Stimulated activated naive B cell treated with anti-CD40 and anti-IgM and Interleukin-4, amounts not matched to agents 10 μg/mL and 1 μg/mL and 100 μg/mL, for 72 hours (primary cell): ENCODE measurements around the gene LRIG1.
"Not testable (repeated sequence)": the region's sequence is repeated elsewhere in the genome, so short reads cannot be mapped to it uniquely, and the experiment has no call there.

Experiments
- ATAC-seq, 2 donors: fragments of 150-1000 bp; cut with Tn5 transposase; replicated peaks; 2 replicates each; pipeline ENCODE4 v1.10.0; 2021; ENCODE audit warnings: moderate library complexity in 1 of 2
- DNase-seq: peaks from one replicate; pipeline ENCODE4 v3.0.0; 2021
- H3K27ac Mint-ChIP-seq: one replicate; pipeline ENCODE4 v1.8.0; 2022; ENCODE audit warnings: mild to moderate bottlenecking, mixed read lengths
- H3K27me3 Mint-ChIP-seq, 2 donors: one replicate each; pipeline ENCODE4 v1.8.0; 2022; ENCODE audit warnings: mixed read lengths in 2 of 2
- H3K36me3 Mint-ChIP-seq, 2 donors: one replicate each; pipeline ENCODE4 v1.8.0; 2022; ENCODE audit warnings: mixed read lengths in 2 of 2, mild to moderate bottlenecking in 1 of 2
- H3K4me1 Mint-ChIP-seq, 2 donors: one replicate each; pipeline ENCODE4 v1.8.0; 2022; ENCODE audit warnings: mixed read lengths in 2 of 2, mild to moderate bottlenecking in 1 of 2
- H3K4me3 Mint-ChIP-seq, 2 donors: one replicate each; pipeline ENCODE4 v1.8.0; 2022; ENCODE audit warnings: mild to moderate bottlenecking in 2 of 2, mixed read lengths in 2 of 2, moderate library complexity in 1 of 2
- H3K9me3 Mint-ChIP-seq, 2 donors: one replicate each; pipeline ENCODE4 v1.8.0; 2022; ENCODE audit warnings: mixed read lengths in 2 of 2, mild to moderate bottlenecking in 1 of 2

LRIG1 gene

GRCh38 chr3:66427951-66428474 is 72.8 kb downstream of the LRIG1 start:
- Mint-ChIP-seq H3K9me3 (peaks cover 0 to 2% of the 10 kb centered on the region in 2 donors), H3K27ac (no peak overlapping the region), H3K4me1 (peaks cover 0 to 2% of the 10 kb centered on the region in 2 donors), H3K4me3 (no peak overlapping the region), H3K36me3 (peaks cover 3 to 8% of the 10 kb centered on the region in 2 donors), H3K27me3 (no peaks in the 10 kb centered on the region)
- ATAC-seq = no peak
- DNase-seq = no peak

DNA sequence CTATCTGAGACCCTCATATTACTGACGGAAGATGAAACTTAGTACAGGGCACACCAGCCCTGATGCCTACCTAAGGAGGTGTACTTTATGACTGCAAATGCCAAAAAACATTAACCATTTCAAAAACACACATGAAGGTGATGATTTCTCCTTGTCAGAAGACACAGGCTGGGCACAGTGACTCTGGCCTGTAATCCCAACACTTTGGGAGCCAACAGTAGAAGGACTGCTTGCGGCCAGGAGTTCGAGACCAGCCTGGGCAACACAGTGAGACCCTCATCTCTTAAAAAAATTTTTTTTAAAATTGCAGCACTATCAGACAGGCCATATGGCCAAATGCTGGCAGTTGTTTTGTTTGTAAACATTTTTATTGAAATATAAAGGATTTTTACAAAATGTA is 73.5 kb downstream of the LRIG1 start:
- H3K27me3 Mint-ChIP-seq = no peaks in the 10 kb centered on the region

GRCh38 chr3:66426135-66426534 is 74.7 kb downstream of the LRIG1 start:
- Mint-ChIP-seq H3K4me3 (no peak overlapping the region), H3K9me3 (peaks cover 12 to 16% of the 10 kb centered on the region in 2 donors)
- no peak for ATAC-seq

More for the DNA sequence above, 73.5 kb downstream of the LRIG1 start:
- Mint-ChIP-seq H3K4me1 (peaks cover 0 to 2% of the 10 kb centered on the region in 2 donors), H3K9me3 (peaks cover 4 to 6% of the 10 kb centered on the region in 2 donors), H3K4me3 (no peak overlapping the region), H3K27ac (no peak overlapping the region), H3K36me3 (peaks cover 7 to 13% of the 10 kb centered on the region in 2 donors)
- DNase-seq = no peak
- ATAC-seq = no peak

GRCh38 chr3:66425576-66426114 is 75.2 kb downstream of the LRIG1 start:
- H3K4me3 Mint-ChIP-seq = no peak overlapping the region
- H3K36me3 Mint-ChIP-seq = peaks cover 15 to 27% of the 10 kb centered on the region in 2 donors
- peaks cover 17 to 20% of the 10 kb centered on the region in 2 donors for H3K9me3 Mint-ChIP-seq
- no peaks in the 10 kb centered on the region for H3K4me1 Mint-ChIP-seq
- no peaks in the 10 kb centered on the region for H3K27me3 Mint-ChIP-seq
- ATAC-seq (no peak), DNase-seq (no peak)
- H3K27ac Mint-ChIP-seq = no peak overlapping the region

More at GRCh38 chr3:66426135-66426534, 74.7 kb downstream of the LRIG1 start:
- no peak overlapping the region for H3K27ac Mint-ChIP-seq
- DNase-seq = no peak
- peaks cover 13 to 23% of the 10 kb centered on the region in 2 donors for H3K36me3 Mint-ChIP-seq
- H3K27me3 Mint-ChIP-seq = no peaks in the 10 kb centered on the region
- H3K4me1 Mint-ChIP-seq = no peaks in the 10 kb centered on the region

GRCh38 chr3:66425032-66425431 is 75.8 kb downstream of the LRIG1 start:
- no peaks in the 10 kb centered on the region for H3K27me3 Mint-ChIP-seq
- H3K36me3 Mint-ChIP-seq = peaks cover 22 to 34% of the 10 kb centered on the region in 2 donors
- no peaks in the 10 kb centered on the region for H3K4me1 Mint-ChIP-seq
- peaks cover 23 to 25% of the 10 kb centered on the region in 2 donors for H3K9me3 Mint-ChIP-seq
- no peak overlapping the region for H3K4me3 Mint-ChIP-seq
- ATAC-seq (no peak), DNase-seq (no peak)
- H3K27ac Mint-ChIP-seq = no peak overlapping the region

DNA sequence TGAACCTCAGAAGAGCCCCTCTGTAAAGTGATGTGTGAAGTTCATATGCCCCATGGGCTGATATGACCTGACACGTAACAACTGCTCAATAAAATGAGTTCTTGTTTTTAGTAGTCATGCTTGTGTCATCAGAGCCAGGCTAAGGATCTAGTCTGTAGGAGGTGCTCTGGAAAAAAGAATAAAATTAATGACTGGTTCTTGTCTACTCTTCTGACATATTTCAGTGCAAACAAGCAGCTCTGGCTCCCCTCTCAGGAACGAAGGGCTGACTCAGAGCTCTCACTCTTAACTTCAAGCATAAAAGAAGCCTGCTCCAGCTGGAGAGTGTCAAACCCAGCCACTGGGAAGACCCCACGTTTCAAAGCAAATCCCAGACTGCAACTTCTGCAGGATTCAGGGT is 77.0 kb downstream of the LRIG1 start:
- Mint-ChIP-seq H3K27ac (no peak overlapping the region), H3K4me3 (no peak overlapping the region), H3K9me3 (peaks cover 26 to 31% of the 10 kb centered on the region in 2 donors), H3K4me1 (no peaks in the 10 kb centered on the region), H3K27me3 (no peaks in the 10 kb centered on the region), H3K36me3 (peaks cover 25 to 43% of the 10 kb centered on the region in 2 donors)
- ATAC-seq (no peak), DNase-seq (no peak)

DNA sequence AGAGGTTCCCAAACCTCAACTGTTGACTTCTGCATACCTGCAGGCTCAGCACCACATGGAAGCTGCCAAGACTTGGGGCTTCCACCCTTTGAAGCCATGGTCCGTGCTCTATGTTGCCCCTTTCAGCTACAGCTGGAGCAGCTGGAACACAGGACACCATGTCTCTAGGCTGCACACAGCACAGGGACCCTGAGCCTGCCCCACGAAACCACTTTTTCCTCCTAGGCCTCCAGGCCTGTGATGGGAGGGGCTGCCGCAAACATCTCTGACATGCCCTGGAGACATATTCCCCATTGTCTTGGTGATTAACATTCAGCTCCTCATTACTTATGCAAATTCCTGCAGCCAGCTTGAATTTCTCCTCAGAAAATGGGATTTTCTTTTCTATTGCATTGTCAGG is 78.9 kb downstream of the LRIG1 start:
- peaks cover 26 to 31% of the 10 kb centered on the region in 2 donors for H3K9me3 Mint-ChIP-seq
- not testable (repeated sequence) for H3K27ac Mint-ChIP-seq, ATAC-seq, H3K4me3 Mint-ChIP-seq, DNase-seq, H3K27me3 Mint-ChIP-seq, H3K4me1 Mint-ChIP-seq
- peaks cover 25 to 43% of the 10 kb centered on the region in 2 donors for H3K36me3 Mint-ChIP-seq

- H3K27ac Mint-ChIP-seq, DNase-seq, H3K4me1 Mint-ChIP-seq, H3K4me3 Mint-ChIP-seq, H3K27me3 Mint-ChIP-seq, ATAC-seq: not testable (repeated sequence)
- peaks cover 25 to 43% of the 10 kb centered on the region in 2 donors for H3K36me3 Mint-ChIP-seq
- H3K9me3 Mint-ChIP-seq = peaks cover 26 to 31% of the 10 kb centered on the region in 2 donors
Measured at GRCh38 chr3:66421144-66421543, 79.7 kb downstream of the LRIG1 start.

GRCh38 chr3:66419036-66419435 is 81.8 kb downstream of the LRIG1 start:
- Mint-ChIP-seq H3K4me1 (no peaks in the 10 kb centered on the region), H3K9me3 (peaks cover 26 to 31% of the 10 kb centered on the region in 2 donors), H3K4me3 (no peak overlapping the region), H3K36me3 (peaks cover 25 to 39% of the 10 kb centered on the region in 2 donors), H3K27ac (no peak overlapping the region), H3K27me3 (no peaks in the 10 kb centered on the region)
- ATAC-seq = no peak
- no peak for DNase-seq

- peaks cover 26 to 30% of the 10 kb centered on the region in 2 donors for H3K9me3 Mint-ChIP-seq
- no peaks in the 10 kb centered on the region for H3K4me1 Mint-ChIP-seq
- ATAC-seq = no peak
- H3K36me3 Mint-ChIP-seq = peaks cover 23 to 37% of the 10 kb centered on the region in 2 donors
- no peak overlapping the region for H3K27ac Mint-ChIP-seq
- no peak for DNase-seq
- no peaks in the 10 kb centered on the region for H3K27me3 Mint-ChIP-seq
- H3K4me3 Mint-ChIP-seq = no peak overlapping the region
Measured at GRCh38 chr3:66418475-66418931, 82.3 kb downstream of the LRIG1 start.

GRCh38 chr3:66416556-66417304 is 84.1 kb downstream of the LRIG1 start:
- Mint-ChIP-seq H3K27ac (no peak overlapping the region), H3K4me3 (no peak overlapping the region), H3K27me3 (no peaks in the 10 kb centered on the region), H3K4me1 (no peaks in the 10 kb centered on the region), H3K9me3 (peaks cover 18 to 20% of the 10 kb centered on the region in 2 donors), H3K36me3 (peaks cover 19 to 28% of the 10 kb centered on the region in 2 donors)
- DNase-seq (no peak), ATAC-seq (no peak)

DNA sequence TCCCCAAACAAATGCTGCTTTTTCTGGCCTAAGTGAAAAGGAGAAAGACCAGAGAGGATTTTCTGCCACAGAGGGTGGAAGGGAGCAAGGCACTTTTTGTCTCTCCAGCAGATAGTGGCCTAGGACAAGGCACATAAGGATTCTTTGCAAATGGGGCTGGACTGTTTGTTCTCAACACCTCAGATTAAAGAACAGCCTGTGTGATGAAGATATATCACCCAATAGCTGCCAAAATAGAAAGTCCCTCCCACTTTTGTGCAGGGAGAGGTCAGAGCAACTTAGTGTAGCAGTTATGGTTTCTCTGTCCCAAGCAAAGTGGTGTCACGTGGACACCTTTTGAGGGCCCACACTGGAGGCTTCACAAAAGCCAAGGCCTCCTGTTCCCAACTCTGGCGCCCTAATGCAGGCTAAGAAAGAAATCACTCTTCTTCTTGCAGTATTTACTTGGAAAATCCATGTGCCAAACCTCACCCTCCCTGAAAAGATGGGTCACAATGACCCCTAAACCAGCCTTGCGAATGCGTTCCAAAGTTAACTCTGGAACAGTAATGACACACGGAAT is 84.9 kb downstream of the LRIG1 start:
- Mint-ChIP-seq H3K27ac (no peak overlapping the region), H3K9me3 (peaks cover 12 to 13% of the 10 kb centered on the region in 2 donors), H3K36me3 (peaks cover 17 to 26% of the 10 kb centered on the region in 2 donors), H3K27me3 (no peaks in the 10 kb centered on the region), H3K4me3 (no peak overlapping the region), H3K4me1 (peaks cover 0 to 2% of the 10 kb centered on the region in 2 donors)
- ATAC-seq (no peak), DNase-seq (no peak)

DNA sequence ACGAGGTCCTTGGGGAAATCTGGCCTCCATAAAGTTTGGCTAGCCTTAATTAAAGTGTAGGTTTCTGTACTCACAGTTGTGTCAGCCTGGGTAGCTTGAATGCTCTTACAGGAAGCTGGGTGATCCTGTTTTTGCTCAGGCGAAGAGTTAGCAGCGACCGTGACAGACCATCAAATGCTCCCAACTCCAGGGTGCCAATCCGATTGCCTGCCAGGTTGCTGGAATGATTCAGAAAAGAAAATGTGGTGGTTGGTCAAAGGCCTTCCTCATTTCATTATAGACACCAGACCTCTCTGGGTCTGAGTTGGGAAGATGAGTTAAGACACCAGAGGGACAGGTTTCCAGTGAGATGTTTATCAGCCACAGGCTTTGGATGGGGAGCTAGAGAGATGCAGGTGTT is 86.0 kb downstream of the LRIG1 start:
- H3K27me3 Mint-ChIP-seq = no peaks in the 10 kb centered on the region
- DNase-seq (no peak), ATAC-seq (no peak)
- no peak overlapping the region for H3K4me3 Mint-ChIP-seq
- peaks cover under 1 to 4% of the 10 kb centered on the region in 2 donors for H3K9me3 Mint-ChIP-seq
- peaks cover 0 to 4% of the 10 kb centered on the region in 2 donors for H3K4me1 Mint-ChIP-seq
- H3K27ac Mint-ChIP-seq = no peak overlapping the region
- peaks cover 9 to 15% of the 10 kb centered on the region in 2 donors for H3K36me3 Mint-ChIP-seq

- Mint-ChIP-seq H3K36me3 (peaks cover 8 to 13% of the 10 kb centered on the region in 2 donors), H3K27me3 (no peaks in the 10 kb centered on the region), H3K27ac (no peak overlapping the region), H3K4me3 (no peak overlapping the region), H3K4me1 (peaks cover 0 to 4% of the 10 kb centered on the region in 2 donors), H3K9me3 (no peaks in the 10 kb centered on the region)
- DNase-seq = no peak
- no peak for ATAC-seq
Measured at GRCh38 chr3:66413151-66413751, 87.6 kb downstream of the LRIG1 start.
